ENCODE measurements around the gene QSER1.

GRCh38 chr11:32911413-32911812 lies 18.8 kb downstream of the QSER1 start:
- TF ChIP-seq CTCF (optimal IDR thresholded peaks at IDR 0.05 in 1 of 3, IDR thresholded peaks at IDR 0.05 in 1 of 3, conservative IDR thresholded peaks at IDR 0.05 in 1 of 3; ENCODE audit: extremely low read depth in 1 of 3, insufficient read depth in 2 of 3, low read length in 3 of 3) (no peak), EZH2 (IDR thresholded peaks at IDR 0.05; ENCODE audit: low read length) (no peak)

All from keratinocyte (primary cell).